Measurements from ENCODE around the gene TBCEL.

- no peak for TF ChIP-seq CTCF (IDR thresholded peaks at IDR 0.05)
- no peak for TF ChIP-seq POLR2A (IDR thresholded peaks at IDR 0.05)
- no peak for TF ChIP-seq POLR2AphosphoS5 (IDR thresholded peaks at IDR 0.05)
Measured at GRCh38 chr11:121018746-121019145, 5.2 kb upstream of the TBCEL start.
